ENCODE results near the gene SIGLEC8. TPM values are rescaled to one million over a fixed set of nuclear protein-coding genes. Genes with fewer than 3 reads are reported as not detected.

Gene SIGLEC8
- total and polyA plus RNA-seq, 2 of the 4 experiments (the other 2 are of a cell fraction): not detected

GRCh38 chr19:51480590-51480989 lies 22.3 kb upstream of the SIGLEC8 start:
- no peak for ATAC-seq (ENCODE audit: low read depth)
- POLR2A ChIA-PET (ENCODE audit: unreplicated experiment): no interaction called here

More at GRCh38 chr19:51480590-51480989, 22.3 kb upstream of the SIGLEC8 start:
- Histone ChIP-seq H3K9ac (ENCODE audit: low read depth, low read length) (no peak overlapping the region), H3K27me3 (ENCODE audit: control insufficient read depth, insufficient read depth, low read length) (no peaks in the 10 kb centered on the region), H3K18ac (ENCODE audit: low read depth, low read length) (no peak overlapping the region), H4K8ac (ENCODE audit: low read depth in 2 of 2, low read length in 2 of 2) (no peak overlapping the region), H4K5ac (ENCODE audit: low read depth, low read length) (no peak overlapping the region), H2BK20ac (ENCODE audit: low read depth, low read length) (no peak overlapping the region), H3K4ac (ENCODE audit: low read depth, low read length) (no peak overlapping the region), H2BK5ac (ENCODE audit: low read depth, low read length, poor library complexity, severe bottlenecking) (no peak overlapping the region), H3K9me3 (ENCODE audit: control insufficient read depth, insufficient read depth, low read length) (peaks cover 18% of the 10 kb centered on the region), H2AK9ac (replicated peaks; ENCODE audit: low read depth, low read length, poor library complexity) (no peak overlapping the region), H4K91ac (ENCODE audit: insufficient read depth, low read depth, low read length) (no peak overlapping the region), H3K27ac (ENCODE audit: insufficient read depth, low read length) (no peak overlapping the region), H3K4me3 (ENCODE audit: insufficient read depth, low read depth, low read length) (no peak overlapping the region), H3K4me2 (ENCODE audit: low read depth, low read length) (no peak overlapping the region), H2AFZ (replicated peaks; ENCODE audit: low read length, poor library complexity) (no peak overlapping the region), H4K20me1 (ENCODE audit: insufficient read depth, low read length) (no peaks in the 10 kb centered on the region), H2BK15ac (ENCODE audit: low read depth, low read length) (no peak overlapping the region), H3K56ac (ENCODE audit: extremely low read depth, insufficient read depth, low read length) (no peak overlapping the region), H3K36me3 (ENCODE audit: control insufficient read depth, insufficient read depth, low read length) (no peaks in the 10 kb centered on the region), H3K79me1 (ENCODE audit: low read depth in 1 of 2, low read length in 2 of 2) (no peaks in the 10 kb centered on the region), H2BK120ac (ENCODE audit: low read depth, low read length) (no peak overlapping the region), H3K14ac (replicated peaks; ENCODE audit: low read depth, low read length) (no peak overlapping the region), H3K9me1 (ENCODE audit: insufficient read depth, low read length) (no peaks in the 10 kb centered on the region), H3K23ac (ENCODE audit: low read depth, low read length) (no peak overlapping the region), H3K4me1 (ENCODE audit: control insufficient read depth, insufficient read depth, low read length) (no peaks in the 10 kb centered on the region), H2AK5ac (ENCODE audit: low read depth, low read length) (no peak overlapping the region)
- CTCF ChIA-PET: no interaction called here
- dilution Hi-C loops (cut with HindIII; ENCODE audit: low sequenced_read_pairs, unreplicated experiment): no loop called here
- 22% methylated on average over 3 of the region's 8 CpGs; no CpG with 5 or more reads in 1 of the 2 experiments for WGBS, 2 experiments (ENCODE audit: extremely low coverage in 2 of 2, insufficient read length in 1 of 2)
- TF ChIP-seq SMC3 (IDR thresholded peaks at IDR 0.05; ENCODE audit: low read depth, low read length) (no peak), RFX5 (IDR thresholded peaks at IDR 0.05; ENCODE audit: low read depth, low read length) (no peak), FOS (IDR thresholded peaks at IDR 0.05; ENCODE audit: low read depth, low read length) (no peak), RCOR1 (IDR thresholded peaks at IDR 0.05; ENCODE audit: insufficient replicate concordance, low read length) (no peak), CHD1 (IDR thresholded peaks at IDR 0.05; ENCODE audit: low read depth, low read length) (no peak), RAD21 (IDR thresholded peaks at IDR 0.05; ENCODE audit: low read length) (no peak), MAFK (IDR thresholded peaks at IDR 0.05; ENCODE audit: low read depth, low read length) (no peak), NFE2L2 (IDR thresholded peaks at IDR 0.05; ENCODE audit: low read depth, low read length) (no peak), MXI1 (IDR thresholded peaks at IDR 0.05; ENCODE audit: borderline replicate concordance, low read depth, low read length) (no peak), BHLHE40 (IDR thresholded peaks at IDR 0.05; ENCODE audit: low read depth, low read length) (no peak), MAZ (IDR thresholded peaks at IDR 0.05; ENCODE audit: borderline replicate concordance, low read depth, low read length) (no peak), CTCF (conservative IDR thresholded peaks at IDR 0.05; ENCODE audit: low read depth, low read length) (no peak), CEBPB (IDR thresholded peaks at IDR 0.05; ENCODE audit: low read depth, low read length) (no peak)
- TF ChIP-seq, protein P1, sequence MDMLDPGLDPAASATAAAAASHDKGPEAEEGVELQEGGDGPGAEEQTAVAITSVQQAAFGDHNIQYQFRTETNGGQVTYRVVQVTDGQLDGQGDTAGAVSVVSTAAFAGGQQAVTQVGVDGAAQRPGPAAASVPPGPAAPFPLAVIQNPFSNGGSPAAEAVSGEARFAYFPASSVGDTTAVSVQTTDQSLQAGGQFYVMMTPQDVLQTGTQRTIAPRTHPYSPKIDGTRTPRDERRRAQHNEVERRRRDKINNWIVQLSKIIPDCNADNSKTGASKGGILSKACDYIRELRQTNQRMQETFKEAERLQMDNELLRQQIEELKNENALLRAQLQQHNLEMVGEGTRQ (IDR thresholded peaks at IDR 0.05; ENCODE audit: low read depth, low read length): no peak
- TF ChIP-seq, protein P2, sequence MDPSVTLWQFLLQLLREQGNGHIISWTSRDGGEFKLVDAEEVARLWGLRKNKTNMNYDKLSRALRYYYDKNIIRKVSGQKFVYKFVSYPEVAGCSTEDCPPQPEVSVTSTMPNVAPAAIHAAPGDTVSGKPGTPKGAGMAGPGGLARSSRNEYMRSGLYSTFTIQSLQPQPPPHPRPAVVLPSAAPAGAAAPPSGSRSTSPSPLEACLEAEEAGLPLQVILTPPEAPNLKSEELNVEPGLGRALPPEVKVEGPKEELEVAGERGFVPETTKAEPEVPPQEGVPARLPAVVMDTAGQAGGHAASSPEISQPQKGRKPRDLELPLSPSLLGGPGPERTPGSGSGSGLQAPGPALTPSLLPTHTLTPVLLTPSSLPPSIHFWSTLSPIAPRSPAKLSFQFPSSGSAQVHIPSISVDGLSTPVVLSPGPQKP (IDR thresholded peaks at IDR 0.05; ENCODE audit: borderline replicate concordance, low read depth, low read length): no peak
- in situ Hi-C loops (cut with MboI; ENCODE audit: low sequenced_read_pairs): no loop called here
- intact Hi-C loops (cut with micrococcal nuclease): no loop called here
- DNase-seq: no peak
- no TSS peak for BruUV-seq (replicated peaks)

All from IMR-90 (cell line).